HFFc6 (cell line): ENCODE measurements around the gene STK38L. TPM values are rescaled to one million over a fixed set of nuclear protein-coding genes. Genes with fewer than 3 reads are reported as not detected.

Source experiments
- DNase-seq: peaks from one replicate; pipeline ENCODE4 v3.0.0-alpha.2; 2018
- H3K27ac Mint-ChIP-seq: 2 replicates; pipeline ENCODE4 v1.8.0; 2020; ENCODE audit warnings: mild to moderate bottlenecking, mixed read lengths
- H3K27me3 Mint-ChIP-seq: 2 replicates; pipeline ENCODE4 v1.8.0; 2021; ENCODE audit warnings: mild to moderate bottlenecking, moderate library complexity, mixed read lengths; ENCODE audit not compliant: insufficient read depth
- H3K36me3 Mint-ChIP-seq: 2 replicates; pipeline ENCODE4 v1.8.0; 2021; ENCODE audit warnings: low read depth, mixed read lengths
- H3K4me1 Mint-ChIP-seq: 2 replicates; pipeline ENCODE4 v1.8.0; 2020; ENCODE audit warnings: low read depth, mixed read lengths
- H3K4me3 Mint-ChIP-seq: 2 replicates; pipeline ENCODE4 v1.8.0; 2020; ENCODE audit warnings: mild to moderate bottlenecking, moderate library complexity, mixed read lengths
- H3K9me3 Mint-ChIP-seq: 2 replicates; pipeline ENCODE4 v1.8.0; 2020; ENCODE audit warnings: mild to moderate bottlenecking, mixed read lengths
- CTCF ChIP-seq: fragments of 200-600 bp; sonication (generic); IDR thresholded peaks from 2 replicates; pipeline ENCODE4 v1.5.0; 2021; ENCODE audit warnings: antibody characterized with exemption, mild to moderate bottlenecking
- total RNA-seq, 6 experiments: library from RNA; stranded (reverse); fragmentation: NEBNext Ultra II Directional; extraction: Animal tissue kit (Norgen Biotek cat#: 25700); gene quantifications; 2 replicates in 1 of 6; 3 replicates in 5 of 6; pipeline ENCODE4 v1.2.3, GENCODE V29; 2021

The STK38L gene
- total RNA-seq, 6 experiments from 2014 or later: 8.2 to 12.6 (median 10.9) TPM

- peak; percentile 12 for DNase-seq
- Mint-ChIP-seq H3K4me3 (no peak overlapping the region), H3K27ac (no peak overlapping the region), H3K27me3 (peaks cover 2% of the 10 kb centered on the region), H3K4me1 (peaks cover 42% of the 10 kb centered on the region), H3K9me3 (no peaks in the 10 kb centered on the region), H3K36me3 (no peaks in the 10 kb centered on the region)
- no peak for TF ChIP-seq CTCF
Observed at GRCh38 chr12:27257104-27257843, 13.2 kb downstream of the STK38L start.

- peak overlapping the region; percentile 27 for H3K27ac Mint-ChIP-seq
- H3K36me3 Mint-ChIP-seq: no peaks in the 10 kb centered on the region
- no peaks in the 10 kb centered on the region for H3K9me3 Mint-ChIP-seq
- peaks cover 2% of the 10 kb centered on the region; the same call in 1 of the 2 replicates for H3K27me3 Mint-ChIP-seq
- H3K4me3 Mint-ChIP-seq: peak overlapping the region; percentile 32; the same call in 1 of the 2 replicates
- H3K4me1 Mint-ChIP-seq: peaks cover 42% of the 10 kb centered on the region
- no peak for TF ChIP-seq CTCF
- DNase-seq: no peak
Observed at GRCh38 chr12:27260746-27261145, 16.7 kb downstream of the STK38L start.

GRCh38 chr12:27261866-27262265 lies 17.8 kb downstream of the STK38L start:
- H3K4me3 Mint-ChIP-seq: peak overlapping the region; percentile 18; the same call in 1 of the 2 replicates
- H3K9me3 Mint-ChIP-seq: no peaks in the 10 kb centered on the region
- peaks cover 40% of the 10 kb centered on the region for H3K4me1 Mint-ChIP-seq
- no peaks in the 10 kb centered on the region for H3K36me3 Mint-ChIP-seq
- no peaks in the 10 kb centered on the region for H3K27me3 Mint-ChIP-seq
- H3K27ac Mint-ChIP-seq: no peak overlapping the region; the same call in 1 of the 2 replicates
- no peak for DNase-seq
- no peak for TF ChIP-seq CTCF

- TF ChIP-seq CTCF: no peak
- Mint-ChIP-seq H3K9me3 (no peaks in the 10 kb centered on the region), H3K36me3 (no peaks in the 10 kb centered on the region), H3K4me1 (peaks cover 10% of the 10 kb centered on the region), H3K27ac (no peak overlapping the region), H3K27me3 (peaks cover 1% of the 10 kb centered on the region), H3K4me3 (no peak overlapping the region)
- DNase-seq: no peak
Observed at GRCh38 chr12:27270148-27270547, 26.1 kb downstream of the STK38L start.

GRCh38 chr12:27271206-27271605 lies 27.1 kb downstream of the STK38L start:
- no peaks in the 10 kb centered on the region for H3K36me3 Mint-ChIP-seq
- H3K9me3 Mint-ChIP-seq: no peaks in the 10 kb centered on the region
- H3K4me1 Mint-ChIP-seq: peaks cover 21% of the 10 kb centered on the region
- no peak overlapping the region for H3K27ac Mint-ChIP-seq
- no peak overlapping the region for H3K4me3 Mint-ChIP-seq
- H3K27me3 Mint-ChIP-seq: peaks cover 1% of the 10 kb centered on the region
- no peak for TF ChIP-seq CTCF
- DNase-seq: no peak
